HFFc6 (cell line): ENCODE results near the gene AKAP10. TPM values are rescaled to one million over a fixed set of nuclear protein-coding genes. Genes with fewer than 3 reads are reported as not detected.
A peak's percentile ranks its signal among the peaks of the same experiment; 100 is the strongest.
"Not testable (repeated sequence)": the region's sequence is repeated elsewhere in the genome, so short reads cannot be mapped to it uniquely, and the experiment has no call there.

Experiments
- DNase-seq: peaks from one replicate; pipeline ENCODE4 v3.0.0-alpha.2; 2018
- H3K27ac Mint-ChIP-seq: 2 replicates; pipeline ENCODE4 v1.8.0; 2020; ENCODE audit warnings: mild to moderate bottlenecking, mixed read lengths
- H3K27me3 Mint-ChIP-seq: 2 replicates; pipeline ENCODE4 v1.8.0; 2021; ENCODE audit warnings: mild to moderate bottlenecking, moderate library complexity, mixed read lengths; ENCODE audit not compliant: insufficient read depth
- H3K36me3 Mint-ChIP-seq: 2 replicates; pipeline ENCODE4 v1.8.0; 2021; ENCODE audit warnings: low read depth, mixed read lengths
- H3K4me1 Mint-ChIP-seq: 2 replicates; pipeline ENCODE4 v1.8.0; 2020; ENCODE audit warnings: low read depth, mixed read lengths
- H3K4me3 Mint-ChIP-seq: 2 replicates; pipeline ENCODE4 v1.8.0; 2020; ENCODE audit warnings: mild to moderate bottlenecking, moderate library complexity, mixed read lengths
- H3K9me3 Mint-ChIP-seq: 2 replicates; pipeline ENCODE4 v1.8.0; 2020; ENCODE audit warnings: mild to moderate bottlenecking, mixed read lengths
- total RNA-seq, 6 experiments: library from RNA; stranded (reverse); fragmentation: NEBNext Ultra II Directional; extraction: Animal tissue kit (Norgen Biotek cat#: 25700); gene quantifications; 2 replicates in 1 of 6; 3 replicates in 5 of 6; pipeline ENCODE4 v1.2.3, GENCODE V29; 2021
- TF ChIP-seq, protein P1 (sequence below): fragments of 200-600 bp; sonication (generic); IDR thresholded peaks from 2 replicates; pipeline ENCODE4 v1.5.0; 2021; ENCODE audit warnings: antibody characterized with exemption, mild to moderate bottlenecking

AKAP10 gene
- total RNA-seq, 6 experiments from 2014 or later, result 23.3 to 31.3 (median 27.0) TPM

DNA sequence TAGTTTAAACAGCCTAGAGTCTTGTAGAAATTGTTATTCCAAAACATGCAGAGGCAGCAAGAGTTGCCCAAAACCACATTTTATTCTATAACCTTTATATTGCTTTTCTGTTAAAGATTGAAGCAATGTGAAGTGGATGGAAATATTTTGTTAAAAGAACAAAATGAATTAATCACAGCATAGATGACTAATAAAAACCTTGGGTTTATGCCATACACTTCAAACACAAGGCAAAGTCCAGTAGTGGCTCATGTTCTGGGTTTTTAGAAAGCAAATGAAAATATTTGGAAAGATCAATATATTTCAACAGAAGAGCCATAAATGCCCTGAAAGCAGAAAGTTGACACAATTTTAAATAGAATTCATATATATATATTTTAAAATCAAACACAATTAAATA, 73.2 kb downstream of the AKAP10 start:
- Mint-ChIP-seq H3K27ac (peak overlapping the region; percentile 71; the same call in 1 of the 2 replicates), H3K4me3 (no peak overlapping the region), H3K4me1 (peaks cover 22% of the 10 kb centered on the region), H3K36me3 (peaks cover 12% of the 10 kb centered on the region), H3K27me3 (no peaks in the 10 kb centered on the region; the same call in 1 of the 2 replicates), H3K9me3 (no peaks in the 10 kb centered on the region)
- DNase-seq, result peak; percentile 22
- TF ChIP-seq, protein P1, sequence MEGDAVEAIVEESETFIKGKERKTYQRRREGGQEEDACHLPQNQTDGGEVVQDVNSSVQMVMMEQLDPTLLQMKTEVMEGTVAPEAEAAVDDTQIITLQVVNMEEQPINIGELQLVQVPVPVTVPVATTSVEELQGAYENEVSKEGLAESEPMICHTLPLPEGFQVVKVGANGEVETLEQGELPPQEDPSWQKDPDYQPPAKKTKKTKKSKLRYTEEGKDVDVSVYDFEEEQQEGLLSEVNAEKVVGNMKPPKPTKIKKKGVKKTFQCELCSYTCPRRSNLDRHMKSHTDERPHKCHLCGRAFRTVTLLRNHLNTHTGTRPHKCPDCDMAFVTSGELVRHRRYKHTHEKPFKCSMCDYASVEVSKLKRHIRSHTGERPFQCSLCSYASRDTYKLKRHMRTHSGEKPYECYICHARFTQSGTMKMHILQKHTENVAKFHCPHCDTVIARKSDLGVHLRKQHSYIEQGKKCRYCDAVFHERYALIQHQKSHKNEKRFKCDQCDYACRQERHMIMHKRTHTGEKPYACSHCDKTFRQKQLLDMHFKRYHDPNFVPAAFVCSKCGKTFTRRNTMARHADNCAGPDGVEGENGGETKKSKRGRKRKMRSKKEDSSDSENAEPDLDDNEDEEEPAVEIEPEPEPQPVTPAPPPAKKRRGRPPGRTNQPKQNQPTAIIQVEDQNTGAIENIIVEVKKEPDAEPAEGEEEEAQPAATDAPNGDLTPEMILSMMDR, result no peak

DNA sequence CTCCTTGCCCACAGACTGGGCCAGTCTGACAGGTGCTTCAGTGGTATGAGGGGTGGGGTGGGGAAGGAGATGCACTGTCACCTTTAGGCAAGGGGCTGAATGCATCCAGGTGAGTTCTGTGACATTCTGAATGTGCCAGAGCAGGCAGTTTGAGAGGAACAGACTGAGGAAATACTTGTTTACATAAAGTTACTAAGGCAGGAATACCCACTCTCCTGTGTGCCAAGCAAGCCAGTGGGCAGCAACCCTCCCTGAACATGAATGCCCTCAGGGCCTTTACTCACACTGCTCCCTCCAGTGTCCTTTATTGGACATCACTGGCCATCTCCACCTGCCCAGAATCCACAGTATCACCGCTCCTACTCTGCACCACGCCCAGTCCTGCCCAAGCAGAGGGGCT, 76.8 kb downstream of the AKAP10 start:
- H3K9me3 Mint-ChIP-seq, result no peaks in the 10 kb centered on the region

DNA sequence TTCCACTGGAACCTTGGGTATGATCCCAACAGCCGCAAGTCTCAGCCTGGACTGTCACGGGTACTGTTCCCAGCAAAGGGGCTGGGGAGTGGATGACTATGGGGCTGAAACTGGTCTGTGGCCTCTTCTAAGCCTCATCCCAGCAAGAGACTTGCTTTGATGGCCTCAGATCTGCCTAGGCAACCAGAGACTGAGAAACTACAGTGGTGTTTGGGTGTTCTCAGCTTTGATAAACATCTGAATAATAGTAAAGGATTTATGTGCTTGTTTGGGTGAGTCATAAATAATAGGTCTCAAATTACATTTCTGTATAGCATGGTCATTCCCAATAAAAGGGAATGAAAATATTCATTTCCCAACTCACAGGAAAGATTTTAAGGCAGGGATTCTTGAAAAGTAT, 79.7 kb downstream of the AKAP10 start:
- H3K27me3 Mint-ChIP-seq, result no peaks in the 10 kb centered on the region
- H3K4me3 Mint-ChIP-seq, result 0 out of 2 replicates have a peak overlapping the region, but pooled peaks have one; percentile 11
- H3K9me3 Mint-ChIP-seq, result no peaks in the 10 kb centered on the region
- H3K36me3 Mint-ChIP-seq, result peaks cover 7% of the 10 kb centered on the region
- peaks cover 22% of the 10 kb centered on the region for H3K4me1 Mint-ChIP-seq
- TF ChIP-seq, protein P1, result no peak
- peak overlapping the region; percentile 91 for H3K27ac Mint-ChIP-seq
- peak; percentile 93 for DNase-seq

More for the DNA sequence above, 76.8 kb downstream of the AKAP10 start:
- TF ChIP-seq, protein P1, result no peak
- Mint-ChIP-seq H3K4me3 (no peak overlapping the region), H3K27ac (no peak overlapping the region), H3K27me3 (no peaks in the 10 kb centered on the region), H3K4me1 (peaks cover 44% of the 10 kb centered on the region), H3K36me3 (peaks cover 11% of the 10 kb centered on the region)
- DNase-seq, result no peak

DNA sequence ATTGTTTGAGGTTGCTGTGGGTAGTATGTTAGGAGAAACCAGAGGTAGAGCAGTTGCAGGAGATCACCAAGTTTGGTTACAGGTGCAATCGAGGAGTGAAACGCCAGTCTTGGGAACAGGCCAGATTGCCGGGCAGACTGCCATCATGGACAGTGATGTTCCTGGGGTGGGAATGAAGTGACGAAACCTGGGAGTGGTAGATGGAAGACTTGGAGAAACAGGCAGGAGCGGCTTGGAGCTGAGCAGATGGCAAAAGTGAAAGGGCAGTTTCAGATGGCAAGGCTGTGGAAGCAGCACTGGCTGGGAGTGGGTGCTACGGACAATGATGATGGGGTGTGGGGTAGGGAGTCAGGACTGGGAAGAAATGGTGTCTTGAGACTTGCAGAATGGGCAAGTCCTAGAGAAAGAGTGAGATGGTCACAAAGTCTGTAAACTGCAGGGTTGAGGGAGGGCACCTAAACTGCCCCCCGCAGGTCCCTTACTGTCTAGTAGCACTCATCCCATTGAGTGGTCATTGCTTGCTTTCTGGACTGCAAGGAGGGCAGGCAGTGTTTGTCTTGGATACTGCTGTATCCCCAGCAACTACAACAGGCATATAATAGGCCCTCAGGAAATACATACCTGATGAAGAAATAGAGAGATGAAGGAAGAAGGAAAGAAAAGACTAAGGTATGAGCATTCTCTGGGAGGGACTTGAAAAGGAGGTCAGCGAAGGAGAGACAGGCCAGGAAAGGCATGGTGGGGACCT, 80.4 kb downstream of the AKAP10 start:
- Mint-ChIP-seq H3K27me3 (no peaks in the 10 kb centered on the region), H3K36me3 (peaks cover 7% of the 10 kb centered on the region), H3K27ac (peak overlapping the region; percentile 91), H3K9me3 (no peaks in the 10 kb centered on the region), H3K4me1 (peaks cover 22% of the 10 kb centered on the region), H3K4me3 (peak overlapping the region; percentile 22; the same call in 1 of the 2 replicates)
- peak; percentile 11 for DNase-seq
- TF ChIP-seq, protein P1, result no peak; the same call in 1 of the 2 replicates

DNA sequence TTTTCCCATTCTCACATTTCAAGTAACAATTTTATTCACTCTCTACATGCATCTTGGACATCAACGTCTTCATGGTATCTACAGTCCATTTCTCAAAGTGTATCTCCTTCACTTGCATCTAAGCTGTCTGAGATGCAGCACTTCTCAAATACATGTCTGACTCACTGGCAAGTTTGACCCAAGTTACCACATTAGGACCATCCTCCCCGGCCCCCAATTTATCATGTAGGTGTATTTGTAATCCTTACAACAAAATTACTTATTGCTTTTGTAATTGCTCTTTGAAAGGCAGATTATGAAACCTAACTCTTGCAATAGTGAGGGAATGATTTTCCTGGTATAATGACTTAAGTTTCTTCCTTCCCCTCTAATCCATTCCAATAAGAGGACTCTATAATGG, 80.9 kb downstream of the AKAP10 start:
- Mint-ChIP-seq H3K27ac (peak overlapping the region; percentile 91), H3K4me1 (peaks cover 22% of the 10 kb centered on the region), H3K36me3 (peaks cover 7% of the 10 kb centered on the region), H3K4me3 (no peak overlapping the region), H3K27me3 (no peaks in the 10 kb centered on the region), H3K9me3 (no peaks in the 10 kb centered on the region)
- no peak for DNase-seq
- TF ChIP-seq, protein P1, result no peak

DNA sequence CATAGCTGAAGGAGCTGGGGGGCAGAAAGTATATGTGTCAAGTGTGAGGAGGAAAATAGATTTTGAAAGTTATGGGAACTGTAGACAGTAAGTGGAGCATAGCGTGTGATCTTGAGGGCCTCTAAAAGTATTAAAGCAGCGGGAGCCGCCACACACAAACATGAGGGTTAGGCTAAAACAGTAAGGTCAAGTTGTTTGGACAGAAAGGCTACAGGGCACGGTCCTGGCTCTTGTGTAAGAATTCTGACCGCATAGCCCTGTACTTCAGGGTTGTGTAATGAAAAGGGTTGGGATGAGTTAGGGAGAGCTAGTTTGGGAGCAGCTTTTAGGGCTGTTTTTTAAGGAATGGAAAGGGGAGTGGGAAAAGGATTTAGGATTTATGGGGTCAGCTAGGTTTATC, 87.1 kb downstream of the AKAP10 start:
- H3K27me3 Mint-ChIP-seq, H3K4me1 Mint-ChIP-seq: not testable (repeated sequence)

DNA sequence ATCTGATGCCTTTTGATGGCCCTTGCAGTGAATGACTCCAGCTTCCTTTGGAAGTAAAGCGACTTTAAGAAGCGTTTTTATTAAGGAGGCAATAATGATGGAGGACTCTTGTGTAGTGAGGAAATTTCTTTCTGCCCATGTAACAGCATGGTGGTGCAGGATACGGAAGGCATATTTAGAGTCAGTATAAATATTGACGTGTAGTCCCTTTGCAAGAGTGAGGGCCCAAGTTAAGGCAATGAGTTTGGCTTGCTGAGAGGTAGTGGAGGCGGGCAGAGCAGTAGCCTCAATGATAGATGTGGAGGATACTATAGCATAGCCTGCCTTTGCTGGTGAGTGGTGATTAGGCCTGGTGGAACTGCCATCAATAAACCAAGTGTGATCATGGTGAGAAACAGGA, 87.6 kb downstream of the AKAP10 start:
- H3K36me3 Mint-ChIP-seq, H3K4me1 Mint-ChIP-seq, DNase-seq, H3K9me3 Mint-ChIP-seq, H3K27ac Mint-ChIP-seq, H3K27me3 Mint-ChIP-seq, H3K4me3 Mint-ChIP-seq: not testable (repeated sequence)

More for the DNA sequence above, 87.1 kb downstream of the AKAP10 start:
- not testable (repeated sequence) for H3K27ac Mint-ChIP-seq, H3K9me3 Mint-ChIP-seq, H3K4me3 Mint-ChIP-seq, H3K36me3 Mint-ChIP-seq, DNase-seq
